H9 (cell line): ENCODE measurements around the gene USP12. TPM values are rescaled to one million over a fixed set of nuclear protein-coding genes. Genes with fewer than 3 reads are reported as not detected.

Experiments used
- DNase-seq: peaks from one replicate; pipeline ENCODE4 v3.0.0-alpha.2; 2017
- H2AFZ ChIP-seq: one replicate; pipeline ENCODE4 v1.6.1; 2013; ENCODE audit warnings: mild to moderate bottlenecking, low read length, control low read depth, moderate library complexity
- H2AK5ac ChIP-seq: 2 replicates; pipeline ENCODE4 v1.6.1; 2013; ENCODE audit warnings: low read length, control low read depth, mixed read lengths; ENCODE audit not compliant: insufficient read length
- H2BK120ac ChIP-seq: one replicate; pipeline ENCODE4 v1.6.1; 2013; ENCODE audit warnings: low read depth, mild to moderate bottlenecking, low read length, control low read depth, inconsistent platforms; ENCODE audit not compliant: poor library complexity, severe bottlenecking
- H2BK12ac ChIP-seq: 2 replicates; pipeline ENCODE4 v1.6.1; 2013; ENCODE audit warnings: low read length, control low read depth, mixed read lengths, low read depth; ENCODE audit not compliant: insufficient read length
- H2BK15ac ChIP-seq: 2 replicates; pipeline ENCODE4 v1.6.1; 2013; ENCODE audit warnings: low read depth, low read length, control low read depth
- H2BK20ac ChIP-seq: one replicate; pipeline ENCODE4 v1.6.1; 2013; ENCODE audit warnings: low read depth, mild to moderate bottlenecking, low read length, control low read depth, inconsistent platforms; ENCODE audit not compliant: poor library complexity, severe bottlenecking
- H2BK5ac ChIP-seq: 2 replicates; pipeline ENCODE4 v1.6.1; 2013; ENCODE audit warnings: low read length, control low read depth, mixed read lengths; ENCODE audit not compliant: insufficient read length
- H3K14ac ChIP-seq: 2 replicates; pipeline ENCODE4 v1.6.1; 2013; ENCODE audit warnings: low read length, control low read depth; ENCODE audit not compliant: insufficient read depth
- H3K18ac ChIP-seq: 2 replicates; pipeline ENCODE4 v1.6.1; 2013; ENCODE audit warnings: low read depth, mild to moderate bottlenecking, mixed read lengths, low read length, control low read depth; ENCODE audit not compliant: insufficient read length
- H3K23ac ChIP-seq: 2 replicates; pipeline ENCODE4 v1.6.1; 2013; ENCODE audit warnings: low read length, control low read depth, mixed read lengths, low read depth; ENCODE audit not compliant: insufficient read length
- H3K23me2 ChIP-seq: 2 replicates; pipeline ENCODE4 v1.6.1; 2013; ENCODE audit warnings: low read depth, mild to moderate bottlenecking, mixed read lengths, low read length, control low read depth; ENCODE audit not compliant: insufficient read length, poor library complexity, severe bottlenecking
- H3K27ac ChIP-seq: 2 replicates; pipeline ENCODE4 v1.5.1; 2013; ENCODE audit warnings: low read length, control low read depth, mixed read lengths, low read depth; ENCODE audit not compliant: insufficient read length
- H3K27me3 ChIP-seq: 2 replicates; pipeline ENCODE4 v1.6.1; 2013; ENCODE audit warnings: low read length, control low read depth, inconsistent platforms; ENCODE audit not compliant: insufficient read depth
- H3K4ac ChIP-seq: 2 replicates; pipeline ENCODE4 v1.6.1; 2013; ENCODE audit warnings: low read depth, mild to moderate bottlenecking, control low read depth, inconsistent platforms, low read length, moderate library complexity
- H3K4me1 ChIP-seq: 2 replicates; pipeline ENCODE4 v1.6.1; 2013; ENCODE audit warnings: low read length, control low read depth, inconsistent platforms; ENCODE audit not compliant: insufficient read depth
- H3K4me2 ChIP-seq: 2 replicates; pipeline ENCODE4 v1.6.1; 2013; ENCODE audit warnings: low read length, control low read depth, mixed read lengths; ENCODE audit not compliant: insufficient read length, insufficient read depth
- H3K56ac ChIP-seq: 2 replicates; pipeline ENCODE4 v1.6.1; 2013; ENCODE audit warnings: low read depth, mild to moderate bottlenecking, mixed read lengths, low read length, control low read depth; ENCODE audit not compliant: insufficient read length
- H3K79me1 ChIP-seq: 2 replicates; pipeline ENCODE4 v1.6.1; 2013; ENCODE audit warnings: low read depth, mild to moderate bottlenecking, moderate library complexity, low read length, control low read depth, inconsistent platforms; ENCODE audit not compliant: insufficient read depth, poor library complexity, severe bottlenecking
- H3K79me2 ChIP-seq: 2 replicates; pipeline ENCODE4 v1.6.1; 2013; ENCODE audit warnings: low read length, control low read depth, inconsistent platforms; ENCODE audit not compliant: insufficient read depth
- H3K9ac ChIP-seq: 2 replicates; pipeline ENCODE4 v1.6.1; 2013; ENCODE audit warnings: low read length, control low read depth, mixed read lengths; ENCODE audit not compliant: insufficient read length; ENCODE audit errors: extremely low read depth
- H3K9me3 ChIP-seq: one replicate; pipeline ENCODE4 v1.6.1; 2013; ENCODE audit warnings: low read depth, low read length, inconsistent platforms; ENCODE audit not compliant: control insufficient read depth
- H3T11ph ChIP-seq: one replicate; pipeline ENCODE4 v1.6.1; 2013; ENCODE audit warnings: mild to moderate bottlenecking, low read length, control low read depth, inconsistent platforms
- H4K20me1 ChIP-seq: one replicate; pipeline ENCODE4 v1.6.1; 2013; ENCODE audit not compliant: control insufficient read depth, insufficient read length, insufficient read depth
- H4K5ac ChIP-seq: 2 replicates; pipeline ENCODE4 v1.6.1; 2013; ENCODE audit warnings: low read depth, mild to moderate bottlenecking, mixed read lengths, low read length, control low read depth; ENCODE audit not compliant: insufficient read length
- H4K8ac ChIP-seq: replicated peaks from 2 replicates; pipeline ENCODE4 v1.6.1; 2013; ENCODE audit warnings: low read length, control low read depth, mixed read lengths, low read depth; ENCODE audit not compliant: insufficient read length
- H4K91ac ChIP-seq: 2 replicates; pipeline ENCODE4 v1.6.1; 2013; ENCODE audit warnings: low read depth, mild to moderate bottlenecking, moderate library complexity, mixed read lengths, low read length, control low read depth; ENCODE audit not compliant: insufficient read length
- H3K27ac Mint-ChIP-seq, 3 experiments: 2 replicates in 2 of 3; 3 replicates in 1 of 3; pipeline ENCODE4 v1.8.0; 2020 to 2021; ENCODE audit warnings: mixed read lengths in 3 of 3, mild to moderate bottlenecking in 1 of 3, moderate library complexity in 1 of 3
- H3K27me3 Mint-ChIP-seq: 2 replicates; pipeline ENCODE4 v1.8.0; 2021; ENCODE audit warnings: low read depth, mild to moderate bottlenecking, moderate library complexity, mixed read lengths
- H3K36me3 Mint-ChIP-seq, 3 experiments: 2 replicates in 2 of 3; 3 replicates in 1 of 3; pipeline ENCODE4 v1.8.0; 2020 to 2021; ENCODE audit warnings: low read depth in 3 of 3, mixed read lengths in 3 of 3; ENCODE audit not compliant: insufficient read depth in 1 of 3
- H3K4me1 Mint-ChIP-seq, 2 experiments: 2 replicates each; pipeline ENCODE4 v1.8.0; 2020; ENCODE audit warnings: mixed read lengths in 2 of 2
- H3K4me3 Mint-ChIP-seq, 2 experiments: 2 replicates in 1 of 2; 3 replicates in 1 of 2; pipeline ENCODE4 v1.8.0; 2020 to 2021; ENCODE audit warnings: mild to moderate bottlenecking in 2 of 2, mixed read lengths in 2 of 2, moderate library complexity in 1 of 2
- H3K9me3 Mint-ChIP-seq, 2 experiments: 2 replicates in 1 of 2; 3 replicates in 1 of 2; pipeline ENCODE4 v1.8.0; 2020; ENCODE audit warnings: mild to moderate bottlenecking in 2 of 2, mixed read lengths in 2 of 2, moderate library complexity in 1 of 2
- WGBS: extraction: QIAGEN DNeasy Blood & Tissue Kit; methylation state at CpG from one replicate; pipeline ENCODE4 v1.1.7; 2013; ENCODE audit warnings: missing lambda C conversion rate, low lambda C conversion rate, mixed read lengths; ENCODE audit not compliant: insufficient read length; ENCODE audit errors: extremely low coverage; 5-methylcytosine and 5-hydroxymethylcytosine counted together
- total RNA-seq: library from RNA; stranded (reverse); gene quantifications from 2 replicates; pipeline ENCODE4 v1.2.1, GENCODE V29; 2021
- TF ChIP-seq, protein P1 (sequence below): fragments of 200-600 bp; sonication (generic); conservative IDR thresholded peaks from 3 replicates; pipeline ENCODE4 v1.8.0; 2021; ENCODE audit warnings: antibody characterized with exemption, mild to moderate bottlenecking

USP12 gene
- total RNA-seq, 1 experiment from 2014 or later, result 24.8 TPM

DNA sequence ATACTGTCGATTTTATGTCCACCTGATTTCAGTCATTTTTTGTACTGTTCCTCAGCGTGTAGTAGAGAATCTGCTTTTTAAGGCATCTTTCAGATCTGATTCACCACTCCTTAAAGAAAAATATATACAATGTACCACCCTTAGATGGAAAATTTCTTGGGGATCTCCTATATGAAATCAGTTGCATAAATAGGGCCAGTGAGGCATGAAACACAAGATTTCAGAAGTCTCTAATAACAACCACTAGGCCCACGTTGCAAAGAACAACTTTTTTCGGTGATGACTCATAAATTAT, 1.4 kb downstream of the USP12 start:
- no peaks in the 10 kb centered on the region for H3K9me3 ChIP-seq
- Mint-ChIP-seq H3K4me3 (peak overlapping the region; percentile 82 to 94), H3K36me3 (no peaks in the 10 kb centered on the region), H3K27ac (peak overlapping the region in 2 of 3 experiments; percentile 81 to 85; a peak in 1 of 7 replicates), H3K9me3 (no peaks in the 10 kb centered on the region; a peak in 1 of 5 replicates), H3K4me1 (peaks cover 34 to 35% of the 10 kb centered on the region in 2 experiments), H3K27me3 (peaks cover 1% of the 10 kb centered on the region; the same call in 1 of the 2 replicates)
- peak overlapping the region; percentile 96 for H3K4me2 ChIP-seq
- no peak overlapping the region for H2AFZ ChIP-seq
- DNase-seq, result no peak
- peaks cover 29% of the 10 kb centered on the region; the same call in 1 of the 2 replicates for H3K79me2 ChIP-seq
- H3T11ph ChIP-seq, result no peak overlapping the region
- no peak overlapping the region for H2BK15ac ChIP-seq
- no peak overlapping the region for H3K14ac ChIP-seq
- H4K91ac ChIP-seq, result no peak overlapping the region
- no peak overlapping the region for H3K27ac ChIP-seq
- H3K4me1 ChIP-seq, result peaks cover 5% of the 10 kb centered on the region; the same call in 1 of the 2 replicates
- H2BK20ac ChIP-seq, result no peak overlapping the region
- H3K18ac ChIP-seq, result no peak overlapping the region
- no peak overlapping the region for H3K56ac ChIP-seq
- H3K23me2 ChIP-seq, result peaks cover 5% of the 10 kb centered on the region
- H2AK5ac ChIP-seq, result no peak overlapping the region
- no peak overlapping the region for H2BK120ac ChIP-seq
- H3K79me1 ChIP-seq, result peaks cover 3% of the 10 kb centered on the region
- no peak overlapping the region for H4K8ac ChIP-seq
- no peak overlapping the region for H2BK12ac ChIP-seq
- no peaks in the 10 kb centered on the region for H4K20me1 ChIP-seq
- no peak overlapping the region for H3K23ac ChIP-seq
- H3K9ac ChIP-seq, result peak overlapping the region; percentile 60
- no peak overlapping the region for H4K5ac ChIP-seq
- no peak overlapping the region for H3K4ac ChIP-seq
- H2BK5ac ChIP-seq, result no peak overlapping the region
- H3K27me3 ChIP-seq, result no peaks in the 10 kb centered on the region
- TF ChIP-seq, protein P1, sequence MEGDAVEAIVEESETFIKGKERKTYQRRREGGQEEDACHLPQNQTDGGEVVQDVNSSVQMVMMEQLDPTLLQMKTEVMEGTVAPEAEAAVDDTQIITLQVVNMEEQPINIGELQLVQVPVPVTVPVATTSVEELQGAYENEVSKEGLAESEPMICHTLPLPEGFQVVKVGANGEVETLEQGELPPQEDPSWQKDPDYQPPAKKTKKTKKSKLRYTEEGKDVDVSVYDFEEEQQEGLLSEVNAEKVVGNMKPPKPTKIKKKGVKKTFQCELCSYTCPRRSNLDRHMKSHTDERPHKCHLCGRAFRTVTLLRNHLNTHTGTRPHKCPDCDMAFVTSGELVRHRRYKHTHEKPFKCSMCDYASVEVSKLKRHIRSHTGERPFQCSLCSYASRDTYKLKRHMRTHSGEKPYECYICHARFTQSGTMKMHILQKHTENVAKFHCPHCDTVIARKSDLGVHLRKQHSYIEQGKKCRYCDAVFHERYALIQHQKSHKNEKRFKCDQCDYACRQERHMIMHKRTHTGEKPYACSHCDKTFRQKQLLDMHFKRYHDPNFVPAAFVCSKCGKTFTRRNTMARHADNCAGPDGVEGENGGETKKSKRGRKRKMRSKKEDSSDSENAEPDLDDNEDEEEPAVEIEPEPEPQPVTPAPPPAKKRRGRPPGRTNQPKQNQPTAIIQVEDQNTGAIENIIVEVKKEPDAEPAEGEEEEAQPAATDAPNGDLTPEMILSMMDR, result no peak
- no CpG with 5 or more reads among the region's 4 CpGs for WGBS
